Measurements from ENCODE around the gene SLC9A9. TPM values are rescaled to one million over a fixed set of nuclear protein-coding genes. Genes with fewer than 3 reads are reported as not detected.

Gene SLC9A9
- total and polyA plus RNA-seq, 4 donors = 3.3 to 15.0 (median 6.1) TPM

GRCh38 chr3:143495527-143495926, 352.7 kb downstream of the SLC9A9 start:
- Histone ChIP-seq H3K27ac (ENCODE audit: low read depth in 1 of 2, low read length in 2 of 2) (no peak overlapping the region), H3K27me3 (ENCODE audit: control insufficient read depth in 4 of 4, insufficient read depth in 4 of 4, low read length in 3 of 4) (no peaks in the 10 kb centered on the region), H3K4me3 (ENCODE audit: low read depth in 1 of 3, low read length in 3 of 3) (no peak overlapping the region), H3K9me3 (ENCODE audit: control insufficient read depth in 4 of 4, low read length in 3 of 4) (no peaks in the 10 kb centered on the region), H3K36me3 (ENCODE audit: control insufficient read depth in 4 of 4, insufficient read depth in 3 of 4, low read depth in 1 of 4, low read length in 3 of 4) (no peaks in the 10 kb centered on the region), H3K9ac (ENCODE audit: low read depth in 1 of 2, low read length in 2 of 2) (no peak overlapping the region), H3K4me1 (ENCODE audit: control insufficient read depth in 4 of 4, insufficient read depth in 4 of 4, low read length in 3 of 4) (no peaks in the 10 kb centered on the region)
- no peak for DNase-seq (ENCODE audit: low spot score)
- 76% methylated on average over 2 of the region's 2 CpGs for WGBS
- TF ChIP-seq, protein P1, sequence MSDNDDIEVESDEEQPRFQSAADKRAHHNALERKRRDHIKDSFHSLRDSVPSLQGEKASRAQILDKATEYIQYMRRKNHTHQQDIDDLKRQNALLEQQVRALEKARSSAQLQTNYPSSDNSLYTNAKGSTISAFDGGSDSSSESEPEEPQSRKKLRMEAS (IDR thresholded peaks at IDR 0.05) = no peak
- TF ChIP-seq RXRA (IDR thresholded peaks at IDR 0.05) = no peak
- TF ChIP-seq RAD21 (IDR thresholded peaks at IDR 0.05) = no peak
- TF ChIP-seq NR2F2 (IDR thresholded peaks at IDR 0.05) = no peak
- TF ChIP-seq JUND (IDR thresholded peaks at IDR 0.05) = no peak

DNA sequence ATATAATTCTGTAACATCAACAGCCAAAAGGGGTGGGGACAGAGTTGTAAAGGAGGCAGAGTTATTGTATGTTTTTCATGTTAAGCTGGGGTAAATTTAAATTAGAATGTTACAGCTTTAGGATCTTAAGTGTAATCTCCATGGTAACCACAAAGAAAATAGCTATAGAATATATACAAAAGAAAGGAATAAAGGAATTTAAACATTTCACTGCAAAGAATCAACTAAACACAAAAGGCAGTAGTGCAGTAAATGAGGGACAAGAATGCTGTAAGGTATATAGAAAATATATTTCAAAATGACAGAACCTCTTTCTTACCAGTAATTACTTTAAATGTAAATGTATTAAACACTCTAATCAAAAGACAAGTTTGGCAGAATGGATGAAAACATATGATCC, 361.7 kb downstream of the SLC9A9 start:
- Histone ChIP-seq H3K27ac (ENCODE audit: low read depth in 1 of 2, low read length in 2 of 2) (no peak overlapping the region), H3K27me3 (ENCODE audit: control insufficient read depth in 4 of 4, insufficient read depth in 4 of 4, low read length in 3 of 4) (no peaks in the 10 kb centered on the region), H3K4me1 (ENCODE audit: control insufficient read depth in 4 of 4, insufficient read depth in 4 of 4, low read length in 3 of 4) (no peaks in the 10 kb centered on the region), H3K4me3 (ENCODE audit: low read depth in 1 of 3, low read length in 3 of 3) (no peak overlapping the region), H3K36me3 (ENCODE audit: control insufficient read depth in 4 of 4, insufficient read depth in 3 of 4, low read depth in 1 of 4, low read length in 3 of 4) (no peaks in the 10 kb centered on the region), H3K9me3 (ENCODE audit: control insufficient read depth in 4 of 4, low read length in 3 of 4) (no peaks in the 10 kb centered on the region), H3K9ac (ENCODE audit: low read depth in 1 of 2, low read length in 2 of 2) (no peak overlapping the region)
- no peak for TF ChIP-seq FOXA1 (IDR thresholded peaks at IDR 0.05)
- DNase-seq (ENCODE audit: low spot score) = no peak

DNA sequence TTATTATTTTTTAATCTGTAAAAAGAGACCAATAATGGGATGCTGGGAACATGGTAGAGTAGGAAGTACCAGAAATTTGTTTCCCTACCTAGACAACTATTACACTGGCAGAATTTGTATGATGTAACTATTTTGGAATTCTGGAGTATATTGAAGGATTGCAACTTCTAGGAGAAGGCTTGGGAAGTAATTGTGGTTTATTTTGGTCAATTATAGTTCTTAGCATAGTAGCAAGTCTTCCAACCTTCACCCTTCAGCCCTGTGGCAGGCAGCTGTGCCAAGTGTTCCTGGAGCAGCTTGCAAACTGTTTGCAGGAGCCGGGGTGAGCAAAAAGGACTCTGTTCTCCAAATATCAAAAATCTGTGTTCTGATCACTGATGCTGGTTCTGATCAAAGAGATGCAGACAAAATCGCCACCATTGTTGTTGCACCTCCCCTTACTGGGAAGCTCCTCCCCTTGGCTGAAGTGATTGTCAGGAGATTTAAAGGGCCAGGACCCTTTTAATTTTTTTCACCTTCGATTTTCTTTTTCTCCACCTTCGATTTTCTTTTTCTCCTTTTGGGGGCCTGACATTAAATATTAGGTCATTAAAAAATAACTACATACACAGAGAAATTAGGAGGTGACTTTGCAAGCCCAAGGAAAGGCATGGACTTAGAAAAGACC, 363.3 kb downstream of the SLC9A9 start:
- H3K4me3 ChIP-seq (ENCODE audit: low read depth in 1 of 3, low read length in 3 of 3) = no peak overlapping the region
- TF ChIP-seq RXRA (IDR thresholded peaks at IDR 0.05) (no peak), REST (IDR thresholded peaks at IDR 0.05) (no peak), NR2F2 (IDR thresholded peaks at IDR 0.05) (no peak), JUND (IDR thresholded peaks at IDR 0.05) (no peak), EGR1 (IDR thresholded peaks at IDR 0.05; ENCODE audit: low read depth in 2 of 2) (no peak), FOXA1 (IDR thresholded peaks at IDR 0.05) (no peak), RAD21 (IDR thresholded peaks at IDR 0.05) (no peak), GABPA (IDR thresholded peaks at IDR 0.05 in 1 of 2, conservative IDR thresholded peaks at IDR 0.05 in 1 of 2) (no peak), FOXA2 (IDR thresholded peaks at IDR 0.05) (no peak)
- TF ChIP-seq, protein P2, sequence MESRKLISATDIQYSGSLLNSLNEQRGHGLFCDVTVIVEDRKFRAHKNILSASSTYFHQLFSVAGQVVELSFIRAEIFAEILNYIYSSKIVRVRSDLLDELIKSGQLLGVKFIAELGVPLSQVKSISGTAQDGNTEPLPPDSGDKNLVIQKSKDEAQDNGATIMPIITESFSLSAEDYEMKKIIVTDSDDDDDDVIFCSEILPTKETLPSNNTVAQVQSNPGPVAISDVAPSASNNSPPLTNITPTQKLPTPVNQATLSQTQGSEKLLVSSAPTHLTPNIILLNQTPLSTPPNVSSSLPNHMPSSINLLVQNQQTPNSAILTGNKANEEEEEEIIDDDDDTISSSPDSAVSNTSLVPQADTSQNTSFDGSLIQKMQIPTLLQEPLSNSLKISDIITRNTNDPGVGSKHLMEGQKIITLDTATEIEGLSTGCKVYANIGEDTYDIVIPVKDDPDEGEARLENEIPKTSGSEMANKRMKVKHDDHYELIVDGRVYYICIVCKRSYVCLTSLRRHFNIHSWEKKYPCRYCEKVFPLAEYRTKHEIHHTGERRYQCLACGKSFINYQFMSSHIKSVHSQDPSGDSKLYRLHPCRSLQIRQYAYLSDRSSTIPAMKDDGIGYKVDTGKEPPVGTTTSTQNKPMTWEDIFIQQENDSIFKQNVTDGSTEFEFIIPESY (IDR thresholded peaks at IDR 0.05) = no peak
- H3K27me3 ChIP-seq (ENCODE audit: control insufficient read depth in 4 of 4, insufficient read depth in 4 of 4, low read length in 3 of 4) = no peaks in the 10 kb centered on the region
- H3K9me3 ChIP-seq (ENCODE audit: control insufficient read depth in 4 of 4, low read length in 3 of 4) = no peaks in the 10 kb centered on the region
- DNase-seq (ENCODE audit: low spot score) = no peak
- no peaks in the 10 kb centered on the region for H3K36me3 ChIP-seq (ENCODE audit: control insufficient read depth in 4 of 4, insufficient read depth in 3 of 4, low read depth in 1 of 4, low read length in 3 of 4)
- H3K27ac ChIP-seq (ENCODE audit: low read depth in 1 of 2, low read length in 2 of 2) = no peak overlapping the region
- WGBS = 72% methylated on average over 4 of the region's 4 CpGs
- no peaks in the 10 kb centered on the region for H3K4me1 ChIP-seq (ENCODE audit: control insufficient read depth in 4 of 4, insufficient read depth in 4 of 4, low read length in 3 of 4)
- H3K9ac ChIP-seq (ENCODE audit: low read depth in 1 of 2, low read length in 2 of 2) = no peak overlapping the region
